Measurements from ENCODE around the gene REXO1. TPM values are rescaled to one million over a fixed set of nuclear protein-coding genes. Genes with fewer than 3 reads are reported as not detected.

REXO1 gene
- total RNA-seq, 1 donor from 2014 or later: 12.3 TPM

GRCh38 chr19:1847684-1848398 lies 442 bp downstream of the REXO1 start:
- no peak for DNase-seq

- DNase-seq: no peak
Measured at GRCh38 chr19:1847348-1847683, 967 bp downstream of the REXO1 start.

GRCh38 chr19:1846517-1847204 lies 1.6 kb downstream of the REXO1 start:
- DNase-seq: no peak

GRCh38 chr19:1845642-1846041 lies 2.6 kb downstream of the REXO1 start:
- DNase-seq: no peak

GRCh38 chr19:1845125-1845515 lies 3.2 kb downstream of the REXO1 start:
- no peak for DNase-seq

- DNase-seq: no peak
Measured at GRCh38 chr19:1844513-1845124, 3.7 kb downstream of the REXO1 start.

- no peak for DNase-seq
Measured at GRCh38 chr19:1843646-1844394, 4.5 kb downstream of the REXO1 start.

- DNase-seq: no peak
Measured at GRCh38 chr19:1843116-1843515, 5.2 kb downstream of the REXO1 start.

GRCh38 chr19:1841209-1841924 lies 6.9 kb downstream of the REXO1 start:
- no peak for DNase-seq

- no peak for DNase-seq
Measured at GRCh38 chr19:1840541-1841115, 7.7 kb downstream of the REXO1 start.

- DNase-seq: no peak
Measured at GRCh38 chr19:1839658-1840540, 8.4 kb downstream of the REXO1 start.

- no peak for DNase-seq
Measured at GRCh38 chr19:1837625-1838105, 10.6 kb downstream of the REXO1 start.

- DNase-seq: no peak
Measured at GRCh38 chr19:1837222-1837565, 11.1 kb downstream of the REXO1 start.

- no peak for DNase-seq
Measured at GRCh38 chr19:1836458-1837221, 11.6 kb downstream of the REXO1 start.

GRCh38 chr19:1833540-1833939 lies 14.7 kb downstream of the REXO1 start:
- no peak for DNase-seq

- no peak for DNase-seq
Measured at GRCh38 chr19:1832046-1832663, 16.1 kb downstream of the REXO1 start.

GRCh38 chr19:1830978-1831377 lies 17.3 kb downstream of the REXO1 start:
- no peak for DNase-seq

- no peak for DNase-seq
Measured at GRCh38 chr19:1830568-1830967, 17.7 kb downstream of the REXO1 start.

- no peak for DNase-seq
Measured at GRCh38 chr19:1829958-1830357, 18.3 kb downstream of the REXO1 start.
